Measurements from ENCODE around the gene PGBD1. TPM values are rescaled to one million over a fixed set of nuclear protein-coding genes. Genes with fewer than 3 reads are reported as not detected.
A peak's percentile ranks its signal among the peaks of the same experiment; 100 is the strongest.

PGBD1 gene
- total and polyA plus RNA-seq, 2 of the 13 experiments (the other 11 are each of a cell fraction or from before 2014, with no cell fraction given), result 3.6 to 6.9 TPM

DNA sequence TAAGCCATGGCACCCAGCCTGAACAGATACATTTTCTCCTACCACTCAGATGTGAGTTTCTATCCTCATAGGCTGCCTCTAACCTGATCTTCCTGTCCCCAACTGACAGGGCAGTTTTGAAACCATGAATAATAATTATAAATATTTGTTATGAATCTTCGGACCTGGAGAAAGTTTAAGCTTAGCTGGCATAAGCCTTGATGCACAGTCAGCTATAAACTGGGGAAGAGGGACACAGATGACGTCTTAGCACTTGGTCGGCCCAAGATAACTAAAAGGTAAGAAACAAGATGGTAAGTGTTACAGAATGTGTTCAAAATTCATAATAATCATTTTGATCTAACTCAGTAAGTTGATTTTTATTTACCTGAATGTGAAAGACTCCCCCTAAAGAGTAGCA lies 37.4 kb upstream of the PGBD1 start:
- no TSS peak for BruUV-seq (replicated peaks)

DNA sequence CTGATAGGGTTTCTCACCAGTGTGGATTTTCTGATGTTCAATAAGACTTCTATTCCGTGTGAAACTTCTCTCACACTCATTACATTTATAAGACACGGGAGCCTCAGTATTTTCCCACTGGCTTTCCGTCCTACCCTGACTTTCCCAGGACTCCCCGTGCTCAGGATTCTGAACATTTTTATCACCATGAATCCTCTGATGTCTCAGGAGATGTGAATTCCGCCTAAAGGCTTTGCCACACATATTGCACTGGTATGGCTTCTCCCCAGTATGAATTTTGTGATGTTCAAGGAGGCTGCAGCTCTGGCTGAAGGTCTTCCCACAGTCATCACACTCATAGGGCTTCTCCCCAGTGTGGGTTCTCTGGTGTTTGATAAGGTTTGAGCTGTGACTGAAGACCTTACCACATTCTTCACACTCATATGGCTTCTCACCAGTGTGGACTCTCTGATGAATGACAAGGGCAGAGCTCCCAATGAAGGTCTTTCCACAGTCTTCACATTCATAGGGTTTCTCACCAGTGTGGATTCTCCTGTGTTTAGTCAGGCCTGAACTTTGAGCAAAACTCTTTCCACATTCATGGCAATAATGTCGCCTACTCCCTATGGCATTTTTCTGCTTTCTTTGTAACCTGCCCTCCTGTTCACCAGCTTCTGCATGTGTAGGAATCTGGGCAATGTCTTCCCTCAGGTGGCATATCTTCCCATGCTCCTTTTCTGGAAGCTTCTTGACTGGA lies 36.0 kb upstream of the PGBD1 start:
- Histone ChIP-seq H3K36me3 (replicated peaks in 1 of 2; ENCODE audit: control insufficient read depth in 1 of 2, insufficient read depth in 2 of 2, low read length in 2 of 2) (peaks cover 12 to 37% of the 10 kb centered on the region in 2 experiments), H3K4me2 (ENCODE audit: low read depth, low read length) (no peak overlapping the region), H3K79me2 (ENCODE audit: insufficient read depth, low read length) (no peaks in the 10 kb centered on the region), H2AFZ (ENCODE audit: low read length) (no peak overlapping the region), H4K20me1 (ENCODE audit: insufficient read depth, low read length) (no peaks in the 10 kb centered on the region), H3K4me3 (replicated peaks in 1 of 3; ENCODE audit: insufficient read depth in 1 of 3, low read depth in 2 of 3, low read length in 3 of 3) (no peak overlapping the region), H3K4me1 (ENCODE audit: insufficient read depth, low read length) (peaks cover under 1% of the 10 kb centered on the region; the same call in 1 of the 2 replicates), H3K9me3 (ENCODE audit: low read length) (no peaks in the 10 kb centered on the region), H3K27me3 (ENCODE audit: control insufficient read depth in 1 of 2, insufficient read depth in 2 of 2, low read length in 2 of 2) (no peaks in the 10 kb centered on the region), H3K9ac (ENCODE audit: insufficient read depth, low read depth, low read length) (no peak overlapping the region), H3K27ac (ENCODE audit: extremely low read length, insufficient read depth, low read length) (no peak overlapping the region)
- no peak for FAIRE-seq
- POLR2A ChIA-PET, result interaction anchor here (1.1 to 1.6 kb wide), 2 partner anchors 22 to 111 kb away, joined by 3 read pairs; partner anchors contain the start of gene ZSCAN26
- CTCF ChIA-PET (ENCODE audit: low intra/inter-chr PET ratio, low total read pairs), result no interaction called here
- peak; percentile 63 for ATAC-seq
- TF ChIP-seq ZNF451 (CRISPR knock-in tag; IDR thresholded peaks at IDR 0.05) (no peak), CEBPB (IDR thresholded peaks at IDR 0.05; ENCODE audit: borderline replicate concordance, low read depth, low read length) (0 out of 2 replicates have a peak, but pooled peaks have one; percentile 8), ZC3H13 (CRISPR knock-in tag; IDR thresholded peaks at IDR 0.05) (no peak)
- TF ChIP-seq, protein P1, sequence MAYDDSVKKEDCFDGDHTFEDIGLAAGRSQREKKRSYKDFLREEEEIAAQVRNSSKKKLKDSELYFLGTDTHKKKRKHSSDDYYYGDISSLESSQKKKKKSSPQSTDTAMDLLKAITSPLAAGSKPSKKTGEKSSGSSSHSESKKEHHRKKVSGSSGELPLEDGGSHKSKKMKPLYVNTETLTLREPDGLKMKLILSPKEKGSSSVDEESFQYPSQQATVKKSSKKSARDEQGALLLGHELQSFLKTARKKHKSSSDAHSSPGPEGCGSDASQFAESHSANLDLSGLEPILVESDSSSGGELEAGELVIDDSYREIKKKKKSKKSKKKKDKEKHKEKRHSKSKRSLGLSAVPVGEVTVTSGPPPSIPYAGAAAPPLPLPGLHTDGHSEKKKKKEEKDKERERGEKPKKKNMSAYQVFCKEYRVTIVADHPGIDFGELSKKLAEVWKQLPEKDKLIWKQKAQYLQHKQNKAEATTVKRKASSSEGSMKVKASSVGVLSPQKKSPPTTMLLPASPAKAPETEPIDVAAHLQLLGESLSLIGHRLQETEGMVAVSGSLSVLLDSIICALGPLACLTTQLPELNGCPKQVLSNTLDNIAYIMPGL (CRISPR knock-in tag; IDR thresholded peaks at IDR 0.05; ENCODE audit: borderline replicate concordance in 1 of 2, low read depth in 1 of 2), result no peak
- in situ Hi-C loops (cut with HindIII; ENCODE audit: extremely low pct_ligation_motif_present, low pct_unique_long_range_greater_than_20kb) (no loop called here), intact Hi-C loops (cut with micrococcal nuclease; ENCODE audit: unreplicated experiment) (no loop called here)
- no TSS peak for BruUV-seq (replicated peaks)
- 97% methylated on average over 6 of the region's 6 CpGs for WGBS (ENCODE audit: low lambda C conversion rate)
- DNase-seq (ENCODE audit: low spot score), result peak; percentile 18

More for the DNA sequence above, 37.4 kb upstream of the PGBD1 start:
- no peak overlapping the region for H3K27ac ChIP-seq (ENCODE audit: extremely low read length, insufficient read depth, low read length)
- H3K4me1 ChIP-seq (ENCODE audit: insufficient read depth, low read length), result no peaks in the 10 kb centered on the region
- intact Hi-C loops (cut with micrococcal nuclease; ENCODE audit: unreplicated experiment) (no loop called here), in situ Hi-C loops (cut with HindIII; ENCODE audit: extremely low pct_ligation_motif_present, low pct_unique_long_range_greater_than_20kb) (no loop called here)
- no peaks in the 10 kb centered on the region for H3K27me3 ChIP-seq (ENCODE audit: control insufficient read depth in 1 of 2, insufficient read depth in 2 of 2, low read length in 2 of 2)
- peaks cover 12 to 37% of the 10 kb centered on the region in 2 experiments for H3K36me3 ChIP-seq (replicated peaks in 1 of 2; ENCODE audit: control insufficient read depth in 1 of 2, insufficient read depth in 2 of 2, low read length in 2 of 2)
- CTCF ChIA-PET (ENCODE audit: low intra/inter-chr PET ratio, low total read pairs), result no interaction called here
- no peak overlapping the region for H3K4me3 ChIP-seq (replicated peaks in 1 of 3; ENCODE audit: insufficient read depth in 1 of 3, low read depth in 2 of 3, low read length in 3 of 3)
- no peak for DNase-seq (ENCODE audit: low spot score)
- no peaks in the 10 kb centered on the region for H3K79me2 ChIP-seq (ENCODE audit: insufficient read depth, low read length)
- no peaks in the 10 kb centered on the region for H4K20me1 ChIP-seq (ENCODE audit: insufficient read depth, low read length)
- POLR2A ChIA-PET, result no interaction called here
- 100% methylated on average over 3 of the region's 3 CpGs for WGBS (ENCODE audit: low lambda C conversion rate)
- no peak overlapping the region for H3K4me2 ChIP-seq (ENCODE audit: low read depth, low read length)
- no peak for TF ChIP-seq ZNF724P (CRISPR knock-in tag; IDR thresholded peaks at IDR 0.05; ENCODE audit: borderline replicate concordance)
- peak; percentile 63 for TF ChIP-seq MAFF (IDR thresholded peaks at IDR 0.05; ENCODE audit: low read depth, low read length)
- peak; percentile 16 to 64; a peak in 2 of 4 replicates for TF ChIP-seq MAFK (conservative IDR thresholded peaks at IDR 0.05 in 1 of 2, IDR thresholded peaks at IDR 0.05 in 1 of 2; ENCODE audit: low read length in 2 of 2)
- FAIRE-seq, result no peak
- no peak overlapping the region for H3K9ac ChIP-seq (ENCODE audit: insufficient read depth, low read depth, low read length)
- no peak overlapping the region for H2AFZ ChIP-seq (ENCODE audit: low read length)
- no peak for ATAC-seq
- H3K9me3 ChIP-seq (ENCODE audit: low read length), result no peaks in the 10 kb centered on the region

Data from HepG2 (cell line).